NCI-H1048 (cell line): ENCODE data around the gene DSE.

ENCODE experiments used
- DNase-seq: peaks from one replicate; lab custom pipeline; 2025; lab: John Stamatoyannopoulos, UW

Gene DSE

GRCh38 chr6:116362276-116362675 lies 8.5 kb upstream of the DSE start:
- no peak for DNase-seq

GRCh38 chr6:116363759-116364158 lies 7.0 kb upstream of the DSE start:
- DNase-seq, result no peak

DNA sequence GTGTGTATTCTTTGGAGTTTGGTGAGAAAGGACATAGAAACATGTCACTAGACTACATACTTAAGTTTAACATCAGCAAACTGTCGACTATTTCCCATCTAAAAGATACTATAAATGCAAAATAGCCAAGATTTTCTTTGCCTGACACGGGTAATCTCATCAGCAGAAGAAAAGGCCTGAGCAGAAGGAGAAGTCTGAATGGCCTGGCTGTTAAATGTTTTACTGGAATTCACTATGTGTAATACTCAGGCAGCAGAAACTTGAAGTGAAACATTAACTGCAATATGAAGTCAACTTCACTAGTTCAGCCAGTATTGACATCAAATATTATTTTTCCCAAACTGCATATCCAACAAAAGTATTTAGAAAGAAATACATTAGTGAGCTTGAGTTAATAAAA lies 6.4 kb upstream of the DSE start:
- DNase-seq, result no peak

DNA sequence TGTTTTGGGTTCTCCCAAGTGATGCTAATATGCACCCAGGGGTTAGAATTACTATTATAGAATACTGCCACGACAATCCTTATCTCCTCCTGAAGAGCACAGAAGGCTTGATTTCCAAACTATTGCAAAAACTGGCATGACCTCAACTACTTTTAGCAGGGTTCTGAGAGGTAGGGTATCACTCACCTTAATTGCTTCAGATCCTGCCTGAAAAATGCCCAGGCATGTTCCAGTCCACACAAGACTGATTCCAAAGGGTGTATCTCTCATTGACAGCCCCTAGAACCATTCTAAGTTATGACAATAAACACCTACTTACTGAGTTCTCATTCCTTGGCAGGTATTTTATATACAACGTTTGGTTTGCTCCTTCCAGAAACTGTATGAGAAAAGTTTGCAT lies 5.0 kb upstream of the DSE start:
- DNase-seq, result no peak

GRCh38 chr6:116366740-116367275 lies 3.9 kb upstream of the DSE start:
- no peak for DNase-seq

DNA sequence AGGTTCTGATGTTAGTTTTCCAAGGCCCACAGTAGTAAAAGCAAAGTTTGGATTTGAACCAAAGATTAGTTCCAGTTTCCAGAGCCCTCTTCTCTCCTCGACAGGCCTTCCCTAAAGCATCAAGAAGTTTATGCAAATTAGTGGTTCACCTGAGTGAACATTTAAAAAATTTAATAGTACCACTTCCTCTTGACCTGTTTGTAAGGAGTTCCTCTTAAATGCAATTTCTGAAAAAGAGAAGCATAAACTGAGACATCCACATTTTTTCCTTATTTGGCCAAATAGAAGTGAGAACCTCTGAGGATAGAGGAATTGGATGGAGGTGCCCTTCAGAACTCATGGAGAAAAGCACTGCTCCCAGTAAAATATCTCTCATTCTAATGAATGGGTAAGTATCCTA lies 1.2 kb upstream of the DSE start:
- DNase-seq, result no peak

GRCh38 chr6:116369964-116370759 lies 585 bp upstream of the DSE start:
- DNase-seq, result no peak

DNA sequence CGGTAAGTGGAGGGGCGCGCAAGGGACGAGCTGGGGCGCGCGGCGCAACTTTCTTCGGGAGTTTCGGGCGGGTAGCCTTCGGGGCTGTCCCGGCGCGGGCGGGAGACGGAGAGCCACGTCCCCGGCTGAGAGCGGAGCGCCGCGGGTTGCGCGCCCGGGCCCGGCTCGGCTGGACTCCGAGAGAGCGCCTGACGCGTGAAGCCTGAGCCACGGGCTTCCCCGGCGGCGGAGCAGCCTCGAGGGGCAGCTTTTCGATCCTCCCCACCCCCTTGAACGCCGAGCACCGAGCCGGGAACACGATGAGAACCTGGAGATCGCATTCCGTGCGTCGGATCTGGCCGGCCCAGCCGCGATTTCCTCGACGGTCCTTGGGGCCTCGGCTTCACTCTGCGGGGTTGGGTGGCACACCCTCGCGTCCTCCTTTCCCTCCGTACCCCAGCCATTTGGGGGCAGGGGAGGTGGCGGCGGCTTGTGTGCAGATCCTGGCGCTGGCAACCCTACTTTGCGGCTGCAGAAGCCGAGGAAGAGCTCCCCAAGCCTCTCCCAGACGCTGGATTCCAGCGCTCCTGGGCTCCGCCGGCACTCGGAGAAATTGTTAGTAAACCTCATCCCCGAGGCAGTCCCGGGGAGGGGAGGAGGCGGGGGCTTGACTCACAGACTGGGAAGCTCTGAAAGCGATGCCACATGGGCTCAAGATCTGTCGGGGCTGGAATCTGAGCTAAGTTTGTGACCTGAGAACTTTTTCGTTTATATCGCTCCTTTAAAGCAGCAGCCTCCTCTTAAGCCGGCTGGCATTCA lies 572 bp downstream of the DSE start:
- no peak for DNase-seq

- no peak for DNase-seq
Measured at GRCh38 chr6:116371918-116372209, 1.1 kb downstream of the DSE start.

- no peak for DNase-seq
Measured at GRCh38 chr6:116373300-116373699, 2.6 kb downstream of the DSE start.

- no peak for DNase-seq
Measured at GRCh38 chr6:116373940-116374339, 3.2 kb downstream of the DSE start.

DNA sequence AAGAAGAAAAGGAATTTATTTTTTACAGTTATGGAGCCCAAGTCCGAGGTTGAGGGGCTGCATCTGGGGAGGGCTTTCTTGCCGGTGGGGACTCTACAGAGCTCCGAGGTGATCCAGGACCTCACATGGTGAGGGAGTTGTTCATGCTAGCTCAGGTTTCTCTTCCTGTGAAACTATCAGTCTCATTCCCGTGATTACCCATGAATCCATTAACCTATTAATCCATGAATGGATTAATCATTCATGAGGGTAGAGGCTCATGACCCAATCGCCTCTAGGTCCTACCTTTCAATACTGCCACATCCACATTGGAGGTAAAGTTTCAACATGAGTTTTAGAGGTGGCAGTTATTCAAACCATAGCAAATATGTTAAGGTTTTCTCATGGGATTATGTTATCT lies 3.8 kb downstream of the DSE start:
- no peak for DNase-seq

GRCh38 chr6:116375262-116375661 lies 4.5 kb downstream of the DSE start:
- DNase-seq, result no peak

- DNase-seq, result no peak
Measured at GRCh38 chr6:116376149-116376548, 5.4 kb downstream of the DSE start.

GRCh38 chr6:116379764-116380163 lies 9.0 kb downstream of the DSE start:
- DNase-seq, result no peak

DNA sequence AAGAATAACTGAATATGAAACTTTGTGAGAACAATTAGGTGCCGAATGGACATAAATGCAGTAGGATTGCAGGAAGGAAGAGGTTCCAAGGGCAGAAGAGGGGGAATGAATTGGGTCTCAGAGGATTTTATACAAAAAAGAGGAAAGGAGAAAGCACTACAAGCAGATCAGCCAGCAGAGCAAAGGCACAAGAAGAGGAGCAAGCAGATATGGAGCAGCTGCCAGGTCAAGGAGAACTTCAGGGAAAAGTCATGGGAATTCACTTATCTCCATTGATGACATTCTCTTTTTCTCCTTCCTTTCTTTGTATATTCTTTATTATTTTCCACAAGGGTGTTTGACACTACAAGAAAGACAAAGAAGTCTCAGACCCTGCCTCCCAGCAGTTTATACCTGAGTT lies 9.6 kb downstream of the DSE start:
- no peak for DNase-seq

- no peak for DNase-seq
Measured at GRCh38 chr6:116381000-116381399, 10.3 kb downstream of the DSE start.

DNA sequence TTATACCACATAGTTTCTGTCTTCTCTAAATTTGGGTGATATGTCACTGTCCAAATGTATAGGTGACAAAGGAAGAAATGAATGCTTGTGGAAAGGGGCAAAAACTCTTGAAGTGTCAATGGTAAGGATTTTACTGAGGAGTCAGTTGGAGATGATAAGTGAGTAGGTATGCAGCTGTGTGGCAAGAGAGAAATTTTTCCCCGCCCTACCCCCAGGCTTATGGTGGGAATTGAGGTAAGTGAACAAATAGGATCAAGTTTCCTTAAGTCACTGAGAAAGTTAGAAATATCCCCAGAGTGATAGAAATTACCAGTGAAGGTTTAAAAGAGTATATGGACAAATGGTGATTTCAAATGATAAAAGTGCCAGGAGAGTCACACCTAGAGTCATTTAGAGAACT lies 11.8 kb downstream of the DSE start:
- DNase-seq, result no peak

DNA sequence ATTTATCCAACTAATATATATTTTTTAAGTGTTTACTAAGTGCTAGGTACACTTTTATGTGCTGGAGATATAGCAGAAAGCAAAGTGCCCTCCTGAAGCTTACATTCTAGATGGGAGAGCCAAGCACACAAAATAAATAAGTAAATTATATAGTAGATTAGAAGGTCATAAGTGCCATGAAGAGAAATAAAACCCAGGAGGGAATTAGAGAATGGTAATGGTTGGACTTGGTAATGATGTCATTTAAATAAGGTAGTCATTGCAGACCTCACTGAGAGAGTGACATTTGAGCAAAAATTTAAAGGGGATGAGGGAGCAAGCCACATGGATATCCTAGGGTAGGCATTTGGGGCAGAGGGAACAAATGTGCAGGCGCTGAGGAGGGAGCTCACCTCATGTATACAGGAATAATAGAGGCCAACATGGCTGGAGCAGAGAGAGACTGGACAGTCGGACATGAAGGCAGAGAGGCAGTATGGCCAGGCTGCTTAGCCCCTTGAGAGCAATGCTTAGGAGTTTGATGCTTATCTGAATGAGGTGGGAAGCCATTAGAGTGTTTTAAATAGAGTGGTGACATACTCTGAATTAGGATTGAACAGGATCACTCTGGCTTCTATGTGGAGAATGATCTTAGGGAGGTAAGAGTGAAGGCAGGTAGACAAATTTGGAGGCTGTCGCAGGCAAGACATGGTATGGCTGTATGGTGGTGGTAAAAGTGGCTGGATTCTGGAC lies 14.1 kb downstream of the DSE start:
- DNase-seq, result no peak

GRCh38 chr6:116385459-116385802 lies 14.7 kb downstream of the DSE start:
- no peak for DNase-seq

DNA sequence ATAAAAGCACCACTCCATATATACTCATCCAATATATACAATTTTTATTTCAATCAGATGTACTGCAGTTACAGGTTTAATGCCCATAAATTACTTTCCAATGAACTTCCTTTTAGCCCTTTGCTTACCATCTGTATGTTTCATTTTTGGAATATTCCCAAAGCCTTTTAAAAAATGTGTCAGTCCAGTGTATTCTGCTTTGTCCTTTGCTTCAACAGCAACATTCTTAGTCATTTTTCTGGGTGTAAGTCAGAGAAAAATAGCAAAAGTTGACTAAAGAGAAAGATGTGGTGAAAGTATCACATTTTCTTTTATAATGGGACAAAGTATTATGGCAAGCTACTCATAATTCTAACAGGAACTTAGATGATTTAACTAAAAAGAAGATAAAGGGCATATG lies 15.2 kb downstream of the DSE start:
- DNase-seq, result no peak

GRCh38 chr6:116386581-116387299 lies 16.0 kb downstream of the DSE start:
- no peak for DNase-seq
